ENCODE results near the gene STARD3NL.

GRCh38 chr7:38147005-38147404, 31.0 kb upstream of the STARD3NL start:
- TF ChIP-seq TAF1 (IDR thresholded peaks at IDR 0.05; ENCODE audit: borderline replicate concordance, low read depth, low read length) (no peak), POLR2AphosphoS5 (IDR thresholded peaks at IDR 0.05; ENCODE audit: low read depth, low read length) (no peak)

Measured in GM12892 (cell line).